Gastroesophageal sphincter (tissue), 3 donors: ENCODE results near the gene ALDOC.

Source experiments
- EP300 ChIP-seq: sonication (generic); formaldehyde crosslinking; IDR thresholded peaks from one replicate; pipeline ENCODE4 v1.6.1; 2017; ENCODE audit warnings: antibody characterized with exemption, mild to moderate bottlenecking
- POLR2A ChIP-seq, 2 donors: fragments of 450-650 bp; IDR thresholded peaks; one replicate each; pipeline ENCODE4 v1.6.1; 2017; ENCODE audit warnings: antibody characterized with exemption in 2 of 2, mild to moderate bottlenecking in 2 of 2, moderate library complexity in 1 of 2
- POLR2AphosphoS5 ChIP-seq: sonication (generic); formaldehyde crosslinking; IDR thresholded peaks from one replicate; pipeline ENCODE4 v1.6.1; 2017; ENCODE audit warnings: antibody characterized with exemption
- TF ChIP-seq, protein P1 (sequence below), 4 experiments: fragments of 200-600 bp in 2 of 4; fragments of 450-650 bp in 2 of 4; sonication (generic) in 1 of 4; IDR thresholded peaks; one replicate each; pipeline ENCODE4 v1.5.1; 2017 to 2019; ENCODE audit warnings: antibody characterized with exemption in 4 of 4, mild to moderate bottlenecking in 2 of 4, moderate library complexity in 2 of 4

DNA sequence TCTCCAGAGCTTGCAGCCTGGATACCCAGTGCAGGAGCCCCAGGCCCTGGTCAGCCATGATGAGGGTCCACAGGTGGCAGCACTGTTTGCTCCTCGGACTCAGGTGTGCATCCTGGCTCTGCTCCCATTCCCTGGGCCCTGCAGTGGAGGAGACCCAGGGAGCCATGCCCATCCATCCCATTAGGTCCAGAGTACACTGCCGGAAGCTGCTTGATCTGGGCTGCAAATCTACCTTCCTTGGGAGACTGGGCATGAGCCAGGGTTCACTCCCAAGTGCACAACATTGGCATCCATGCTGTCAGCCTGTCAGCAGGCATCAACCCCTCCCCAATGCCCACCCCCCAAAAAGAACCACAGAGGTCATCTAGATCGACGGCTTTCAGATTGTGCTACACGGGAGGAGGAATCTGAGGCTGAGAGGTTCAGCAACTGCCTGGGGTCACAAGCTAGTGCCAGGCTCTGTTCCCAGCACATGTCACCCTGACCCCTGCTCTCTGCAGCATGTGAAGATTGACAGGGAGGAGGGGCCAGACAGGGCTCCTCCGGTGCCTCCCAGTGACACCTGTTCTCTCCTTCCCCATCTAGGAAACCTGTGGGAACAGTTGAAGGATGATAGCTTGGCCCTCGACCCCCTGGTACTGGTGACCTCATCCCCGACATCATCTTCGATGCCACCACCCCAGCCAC is 40.0 kb downstream of the ALDOC start:
- TF ChIP-seq, protein P1, sequence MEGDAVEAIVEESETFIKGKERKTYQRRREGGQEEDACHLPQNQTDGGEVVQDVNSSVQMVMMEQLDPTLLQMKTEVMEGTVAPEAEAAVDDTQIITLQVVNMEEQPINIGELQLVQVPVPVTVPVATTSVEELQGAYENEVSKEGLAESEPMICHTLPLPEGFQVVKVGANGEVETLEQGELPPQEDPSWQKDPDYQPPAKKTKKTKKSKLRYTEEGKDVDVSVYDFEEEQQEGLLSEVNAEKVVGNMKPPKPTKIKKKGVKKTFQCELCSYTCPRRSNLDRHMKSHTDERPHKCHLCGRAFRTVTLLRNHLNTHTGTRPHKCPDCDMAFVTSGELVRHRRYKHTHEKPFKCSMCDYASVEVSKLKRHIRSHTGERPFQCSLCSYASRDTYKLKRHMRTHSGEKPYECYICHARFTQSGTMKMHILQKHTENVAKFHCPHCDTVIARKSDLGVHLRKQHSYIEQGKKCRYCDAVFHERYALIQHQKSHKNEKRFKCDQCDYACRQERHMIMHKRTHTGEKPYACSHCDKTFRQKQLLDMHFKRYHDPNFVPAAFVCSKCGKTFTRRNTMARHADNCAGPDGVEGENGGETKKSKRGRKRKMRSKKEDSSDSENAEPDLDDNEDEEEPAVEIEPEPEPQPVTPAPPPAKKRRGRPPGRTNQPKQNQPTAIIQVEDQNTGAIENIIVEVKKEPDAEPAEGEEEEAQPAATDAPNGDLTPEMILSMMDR (IDR thresholded peaks at IDR 0.05): no peak
- TF ChIP-seq EP300 (no peak), POLR2A (IDR thresholded peaks at IDR 0.05) (no peak), POLR2AphosphoS5 (no peak)
